Measurements from ENCODE around the gene RTF1.
"Not testable (repeated sequence)": the region's sequence is repeated elsewhere in the genome, so short reads cannot be mapped to it uniquely, and the experiment has no call there.

RTF1 gene

DNA sequence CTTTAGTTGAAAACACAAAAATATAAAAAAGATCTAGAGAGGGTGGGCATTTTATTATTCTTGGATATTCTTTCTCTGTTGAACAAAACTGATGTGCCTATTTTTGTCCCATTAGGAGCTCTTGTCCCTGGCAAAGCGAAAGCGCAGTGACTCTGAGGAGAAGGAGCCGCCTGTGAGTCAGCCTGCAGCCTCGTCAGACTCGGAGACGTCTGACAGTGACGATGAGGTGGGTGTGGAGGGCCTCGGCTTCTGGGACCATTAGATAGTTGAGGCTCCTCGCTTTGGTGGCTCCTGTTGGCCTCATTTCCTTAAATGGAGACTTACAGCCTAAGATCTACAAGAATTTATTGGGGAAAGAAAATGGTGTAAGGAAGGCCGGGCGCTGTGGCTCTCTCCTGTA, 21.3 kb downstream of the RTF1 start:
- no peak for DNase-seq

DNA sequence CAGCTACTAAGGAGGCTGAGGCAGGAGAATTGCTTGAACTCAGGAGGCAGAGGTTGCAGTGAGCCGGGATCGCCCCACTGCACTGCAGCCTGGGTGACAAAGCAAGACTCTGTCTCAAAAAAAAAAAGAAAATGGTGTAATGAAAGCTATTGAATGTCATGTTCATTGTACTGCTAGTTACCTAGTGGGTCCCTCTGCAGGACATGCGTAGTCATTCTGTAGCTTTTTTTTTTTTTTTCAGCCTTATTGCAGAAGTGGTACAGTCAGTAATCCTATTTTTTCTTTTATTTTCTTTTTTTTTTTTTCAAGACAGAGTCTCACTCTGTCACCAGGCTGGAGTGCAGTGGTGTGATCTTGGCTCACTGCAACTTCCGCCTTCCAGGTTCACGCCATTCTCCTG, 21.9 kb downstream of the RTF1 start:
- not testable (repeated sequence) for DNase-seq

- DNase-seq = no peak
Observed at GRCh38 chr15:41443275-41443674, 26.4 kb downstream of the RTF1 start.

DNA sequence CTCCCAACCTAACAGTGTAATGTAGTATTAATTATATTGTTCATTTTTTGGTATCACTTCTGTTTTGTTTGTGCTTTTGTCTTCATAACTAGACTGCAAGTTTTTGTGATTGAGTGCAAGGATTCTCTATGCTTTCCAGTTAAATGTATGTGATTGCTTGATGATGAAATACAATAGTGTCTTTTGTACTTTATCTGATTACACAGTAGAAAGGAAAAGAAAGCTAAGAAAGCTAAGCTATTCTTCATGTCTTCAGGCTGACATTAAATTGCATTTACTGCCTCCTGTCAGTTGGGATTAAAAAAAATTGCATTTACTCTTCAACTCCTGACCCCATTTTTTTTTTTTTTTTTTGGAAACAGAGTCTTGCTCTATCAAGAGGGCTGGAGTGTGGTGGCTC, 28.5 kb downstream of the RTF1 start:
- DNase-seq = no peak

GRCh38 chr15:41462084-41462795, 45.3 kb downstream of the RTF1 start:
- DNase-seq = no peak

DNA sequence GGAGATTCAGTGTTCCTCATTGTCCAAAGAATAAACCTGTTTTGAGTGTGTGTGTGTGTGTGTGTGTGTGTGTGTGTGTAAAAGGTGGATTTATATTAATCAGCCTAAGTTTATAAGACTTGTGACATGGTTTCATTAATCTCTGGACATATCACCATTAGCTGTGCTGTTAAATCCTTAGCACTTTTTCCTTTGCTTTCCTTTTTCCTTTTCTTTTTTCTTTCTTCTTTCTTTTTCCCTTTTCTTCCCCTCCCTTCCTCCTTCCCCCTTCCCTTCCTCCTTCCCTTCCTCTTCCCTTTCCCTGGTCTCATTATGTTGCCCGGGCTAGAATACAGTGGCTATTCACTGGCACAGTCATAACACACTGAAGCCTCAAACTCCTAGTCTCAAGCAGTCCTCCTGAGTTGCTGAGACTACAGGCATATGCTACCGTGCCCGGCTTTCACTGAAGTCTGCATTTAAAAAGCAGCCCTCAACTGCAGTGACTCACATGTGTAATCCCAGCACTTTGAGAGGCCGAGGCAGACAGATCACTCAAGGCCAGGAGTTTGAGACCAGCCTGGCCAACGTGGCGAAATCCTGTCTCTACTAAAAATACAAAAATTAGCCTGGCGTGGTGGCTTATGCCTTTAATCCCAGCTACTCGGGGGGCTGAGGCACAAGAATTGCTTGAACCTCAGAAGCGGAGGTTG, 48.1 kb downstream of the RTF1 start:
- DNase-seq = no peak

- DNase-seq = peak; percentile 28
Observed at GRCh38 chr15:41465822-41466421, 49.0 kb downstream of the RTF1 start.

GRCh38 chr15:41466711-41467110, 49.8 kb downstream of the RTF1 start:
- DNase-seq = no peak

GRCh38 chr15:41469644-41470043, 52.7 kb downstream of the RTF1 start:
- DNase-seq = not testable (repeated sequence)

GRCh38 chr15:41473418-41473817, 56.5 kb downstream of the RTF1 start:
- no peak for DNase-seq

- no peak for DNase-seq
Observed at GRCh38 chr15:41474436-41474835, 57.5 kb downstream of the RTF1 start.

GRCh38 chr15:41474941-41475340, 58.0 kb downstream of the RTF1 start:
- no peak for DNase-seq

- DNase-seq = no peak
Observed at GRCh38 chr15:41476416-41477048, 59.6 kb downstream of the RTF1 start.

DNA sequence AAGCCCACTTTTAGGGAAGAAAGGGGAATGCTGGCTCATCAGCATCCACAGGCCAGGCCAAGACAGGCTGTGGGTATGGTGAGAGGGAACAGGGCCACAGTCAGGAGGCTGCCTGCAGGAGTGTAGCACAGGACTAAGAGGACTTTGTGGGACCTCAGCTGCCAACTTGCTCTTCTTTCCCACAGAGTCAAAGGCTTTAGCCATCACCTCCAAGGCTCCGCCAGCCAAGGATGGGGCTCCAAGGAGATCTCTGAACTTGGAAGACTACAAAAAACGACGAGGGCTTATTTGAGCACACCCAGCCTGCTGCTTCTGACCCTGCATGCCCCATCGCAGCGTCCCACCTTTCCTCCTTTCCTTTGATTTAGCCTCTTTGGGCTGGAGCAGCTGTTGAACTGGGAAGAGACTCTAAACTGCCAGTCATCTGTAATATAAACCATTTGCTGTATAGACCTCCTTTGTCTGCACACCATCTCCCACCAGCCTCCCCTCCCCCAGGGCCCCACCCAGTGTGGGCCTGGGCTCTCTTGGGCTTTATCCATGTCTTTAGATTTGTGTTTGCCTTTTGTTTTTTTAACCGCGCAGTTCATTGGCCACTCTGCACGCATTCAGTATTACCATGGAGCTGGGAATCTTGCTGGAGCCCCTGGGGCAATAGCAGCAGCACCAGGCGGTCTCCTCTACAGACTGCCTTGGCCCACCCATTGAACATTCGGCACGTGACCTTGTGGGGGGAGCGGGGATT, 63.7 kb downstream of the RTF1 start:
- DNase-seq = no peak

DNA sequence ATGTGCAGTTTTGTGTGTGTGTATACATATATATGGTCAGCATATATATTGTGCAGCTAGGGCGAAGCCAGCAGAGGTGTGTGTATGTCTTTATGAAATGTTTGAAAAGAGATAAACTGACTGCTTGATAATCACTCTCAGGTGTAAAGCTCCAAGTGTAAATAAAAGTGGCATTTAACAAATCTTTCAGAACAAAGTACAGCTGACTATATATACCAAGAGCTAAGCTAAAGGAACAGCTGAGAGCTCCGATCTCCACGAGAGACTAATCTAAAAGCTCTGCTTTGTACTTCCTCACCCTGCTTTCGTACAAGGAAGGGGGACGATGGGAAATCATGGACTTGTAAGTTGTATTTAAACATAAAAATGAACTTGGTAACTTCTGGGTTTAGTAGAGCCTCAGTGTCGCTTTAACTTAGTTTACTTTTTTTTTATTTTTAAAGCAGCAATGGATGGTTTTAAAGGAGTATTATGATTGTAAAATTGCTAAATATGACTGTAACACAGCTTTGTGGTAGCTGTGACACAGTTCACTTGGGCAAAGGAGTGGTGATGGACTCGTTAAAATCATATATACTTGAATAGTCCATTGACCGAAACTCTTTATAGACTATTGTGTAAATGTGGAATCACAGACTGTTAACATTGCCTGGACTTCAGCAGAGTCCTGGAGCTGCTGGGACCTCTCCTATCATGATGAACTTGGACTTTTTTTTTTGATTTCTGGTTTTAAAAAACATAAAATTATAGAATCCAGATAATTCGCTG, 65.4 kb downstream of the RTF1 start:
- no peak for DNase-seq

DNA sequence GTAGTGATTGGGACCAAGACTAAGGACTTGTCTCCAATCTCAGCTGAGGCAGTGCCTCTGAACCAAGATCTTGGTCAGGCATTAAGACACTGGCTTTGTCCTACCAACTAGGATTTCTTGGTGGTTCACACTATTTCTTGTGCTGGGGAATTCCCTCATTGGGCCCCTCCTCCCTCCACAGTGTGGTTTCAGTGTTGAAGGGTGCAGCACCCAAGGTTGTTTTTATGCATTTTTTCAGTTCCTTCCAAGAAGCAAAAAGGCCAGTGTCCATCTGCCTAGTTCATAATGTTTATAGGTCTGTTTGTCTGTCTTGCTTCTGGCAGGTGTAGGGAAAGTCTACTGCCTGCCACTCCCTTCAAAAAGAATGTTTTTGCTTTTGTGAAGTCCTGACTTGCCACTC, 66.2 kb downstream of the RTF1 start:
- DNase-seq = no peak

GRCh38 chr15:41483519-41483918, 66.6 kb downstream of the RTF1 start:
- no peak for DNase-seq

GRCh38 chr15:41484937-41485625, 68.2 kb downstream of the RTF1 start:
- no peak for DNase-seq

DNA sequence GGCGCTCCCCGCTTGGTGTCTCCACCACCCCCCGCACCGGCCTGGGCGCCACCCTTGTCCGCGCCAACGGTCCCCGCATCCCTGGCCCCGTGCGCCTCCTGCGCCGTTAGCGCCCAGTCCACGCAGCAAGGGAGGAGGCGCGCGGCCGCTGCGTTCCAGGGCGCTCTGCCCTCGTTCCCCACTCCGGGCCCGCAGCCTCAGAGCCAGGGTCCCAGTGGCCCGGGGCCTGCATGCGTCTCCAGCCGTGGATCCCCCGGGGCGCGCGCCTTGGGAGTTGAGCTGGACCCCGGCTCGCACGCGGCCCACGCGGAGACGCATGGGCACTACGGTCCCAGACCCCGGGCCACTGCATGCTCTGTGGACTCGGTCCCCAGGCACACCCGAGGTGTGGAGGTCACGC, 69.4 kb downstream of the RTF1 start:
- no peak for DNase-seq

GRCh38 chr15:41487381-41487780, 70.5 kb downstream of the RTF1 start:
- no peak for DNase-seq

DNA sequence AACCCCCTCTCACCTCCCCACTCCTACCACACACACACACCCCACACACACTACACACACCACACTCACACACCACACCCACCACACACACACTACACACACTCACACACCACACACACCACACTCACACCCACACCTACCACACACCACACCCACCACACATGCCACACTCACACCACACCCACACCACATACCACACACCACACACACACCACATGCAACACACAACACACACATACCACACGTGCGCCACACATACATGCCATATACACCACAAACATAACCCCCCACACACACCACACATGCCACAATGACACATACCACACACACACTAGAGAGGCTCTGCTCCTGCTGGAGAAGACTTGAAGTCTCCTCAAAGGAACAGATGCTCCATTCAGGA, 70.9 kb downstream of the RTF1 start:
- no peak for DNase-seq

- DNase-seq = no peak
Observed at GRCh38 chr15:41489641-41490040, 72.7 kb downstream of the RTF1 start.
